Uterus (tissue), 2 donors: ENCODE measurements around the gene SCN2A.

Experiments
- CTCF ChIP-seq, 4 experiments: fragments of 200-600 bp in 2 of 4; fragments of 450-650 bp in 2 of 4; sonication (generic) in 2 of 4; IDR thresholded peaks; one replicate each; pipeline ENCODE4 v1.5.1; 2016 to 2019; ENCODE audit warnings: antibody characterized with exemption in 4 of 4, mild to moderate bottlenecking in 2 of 4, moderate library complexity in 1 of 4
- POLR2A ChIP-seq, 2 donors: fragments of 450-650 bp; IDR thresholded peaks; one replicate each; pipeline ENCODE4 v1.6.1; 2016; ENCODE audit warnings: antibody characterized with exemption in 2 of 2, mild to moderate bottlenecking in 1 of 2, moderate library complexity in 1 of 2

DNA sequence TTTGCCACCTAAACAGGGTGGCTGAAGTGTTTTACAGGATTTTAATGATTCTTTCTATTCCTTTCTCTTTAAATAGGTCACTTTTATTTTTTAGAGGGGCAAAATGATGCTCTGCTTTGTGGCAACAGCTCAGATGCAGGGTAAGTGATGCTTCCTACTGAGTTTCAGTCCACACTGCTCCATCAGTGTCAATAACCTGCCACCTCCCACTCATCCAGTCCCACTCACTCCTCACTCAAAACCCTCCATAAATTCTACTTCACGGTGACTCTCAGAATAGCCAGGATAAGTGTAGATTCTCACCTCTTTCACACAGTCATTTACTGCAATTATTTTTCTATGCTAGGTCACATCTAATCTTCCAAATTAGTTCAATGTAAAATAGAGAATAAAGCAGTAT lies 72.7 kb downstream of the SCN2A start:
- TF ChIP-seq CTCF (IDR thresholded peaks at IDR 0.05): no peak
- no peak for TF ChIP-seq POLR2A (IDR thresholded peaks at IDR 0.05)
